ENCODE data around the gene ABHD17C.

Gene ABHD17C

GRCh38 chr15:80694611-80695098 is 455 bp upstream of the ABHD17C start:
- DNase-seq (ENCODE audit: low spot score in 2 of 2) (no peak), ATAC-seq (replicated peaks; ENCODE audit: extremely low read depth, poor library complexity, severe bottlenecking) (peak; percentile 8)
- Mint-ChIP-seq H3K27me3 (no peaks in the 10 kb centered on the region), H3K9me3 (no peaks in the 10 kb centered on the region), H3K4me3 (peak overlapping the region; percentile 83), H3K36me3 (ENCODE audit: insufficient read depth) (peaks cover 4% of the 10 kb centered on the region), H3K4me1 (peaks cover 35% of the 10 kb centered on the region), H3K27ac (ENCODE audit: low read depth) (peak overlapping the region; percentile 44)

- H3K4me3 Mint-ChIP-seq: peak overlapping the region; percentile 90
These were observed 976 bp downstream of the ABHD17C start for GRCh38 chr15:80695911-80696661.

GRCh38 chr15:80697075-80697685 is 2.1 kb downstream of the ABHD17C start:
- DNase-seq (ENCODE audit: low spot score in 2 of 2): no peak
- no peaks in the 10 kb centered on the region for H3K27me3 Mint-ChIP-seq
- ATAC-seq (replicated peaks; ENCODE audit: extremely low read depth, poor library complexity, severe bottlenecking): no peak
- no peak overlapping the region for H3K27ac Mint-ChIP-seq (ENCODE audit: low read depth)
- peaks cover 5% of the 10 kb centered on the region for H3K36me3 Mint-ChIP-seq (ENCODE audit: insufficient read depth)
- peaks cover 48% of the 10 kb centered on the region for H3K4me1 Mint-ChIP-seq
- H3K4me3 Mint-ChIP-seq: peak overlapping the region; percentile 90
- H3K9me3 Mint-ChIP-seq: no peaks in the 10 kb centered on the region

More at GRCh38 chr15:80695911-80696661, 976 bp downstream of the ABHD17C start:
- peak overlapping the region; percentile 85 for H3K27ac Mint-ChIP-seq (ENCODE audit: low read depth)
- DNase-seq (ENCODE audit: low spot score in 2 of 2) (peak in 1 of 2 donors; percentile 15), ATAC-seq (replicated peaks; ENCODE audit: extremely low read depth, poor library complexity, severe bottlenecking) (peak; percentile 35)
- H3K27me3 Mint-ChIP-seq: no peaks in the 10 kb centered on the region
- peaks cover 43% of the 10 kb centered on the region for H3K4me1 Mint-ChIP-seq
- no peaks in the 10 kb centered on the region for H3K9me3 Mint-ChIP-seq
- H3K36me3 Mint-ChIP-seq (ENCODE audit: insufficient read depth): peaks cover 5% of the 10 kb centered on the region

- Mint-ChIP-seq H3K36me3 (ENCODE audit: insufficient read depth) (peaks cover 5% of the 10 kb centered on the region), H3K27me3 (no peaks in the 10 kb centered on the region), H3K4me3 (no peak overlapping the region), H3K27ac (ENCODE audit: low read depth) (no peak overlapping the region), H3K9me3 (no peaks in the 10 kb centered on the region), H3K4me1 (peaks cover 53% of the 10 kb centered on the region)
- ATAC-seq (replicated peaks; ENCODE audit: extremely low read depth, poor library complexity, severe bottlenecking) (no peak), DNase-seq (ENCODE audit: low spot score in 2 of 2) (no peak)
These were observed 3.6 kb downstream of the ABHD17C start for GRCh38 chr15:80698676-80699075.

DNA sequence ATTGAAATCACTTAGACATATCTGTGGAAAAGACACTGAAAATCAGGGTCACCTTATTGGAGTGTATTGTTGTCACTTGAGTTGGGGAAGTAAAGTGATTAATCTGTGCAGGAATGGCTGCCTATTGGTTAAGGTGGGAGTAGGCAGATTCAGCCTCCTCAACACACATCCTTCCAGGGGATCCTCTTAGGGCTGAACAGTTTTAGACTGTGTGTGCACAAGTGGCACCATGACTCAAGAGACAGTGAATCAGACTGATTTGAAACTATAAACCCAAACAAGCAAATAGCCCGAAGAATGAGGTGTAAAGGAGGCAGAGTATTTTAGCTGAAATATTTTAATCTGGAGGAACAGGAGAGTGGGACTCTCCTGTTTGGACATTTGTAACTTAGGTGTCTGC is 4.9 kb downstream of the ABHD17C start:
- Mint-ChIP-seq H3K9me3 (no peaks in the 10 kb centered on the region), H3K27ac (ENCODE audit: low read depth) (no peak overlapping the region), H3K27me3 (no peaks in the 10 kb centered on the region), H3K36me3 (ENCODE audit: insufficient read depth) (peaks cover 5% of the 10 kb centered on the region), H3K4me1 (peaks cover 52% of the 10 kb centered on the region), H3K4me3 (no peak overlapping the region)
- DNase-seq (ENCODE audit: low spot score in 2 of 2): no peak
- no peak for ATAC-seq (replicated peaks; ENCODE audit: extremely low read depth, poor library complexity, severe bottlenecking)

DNA sequence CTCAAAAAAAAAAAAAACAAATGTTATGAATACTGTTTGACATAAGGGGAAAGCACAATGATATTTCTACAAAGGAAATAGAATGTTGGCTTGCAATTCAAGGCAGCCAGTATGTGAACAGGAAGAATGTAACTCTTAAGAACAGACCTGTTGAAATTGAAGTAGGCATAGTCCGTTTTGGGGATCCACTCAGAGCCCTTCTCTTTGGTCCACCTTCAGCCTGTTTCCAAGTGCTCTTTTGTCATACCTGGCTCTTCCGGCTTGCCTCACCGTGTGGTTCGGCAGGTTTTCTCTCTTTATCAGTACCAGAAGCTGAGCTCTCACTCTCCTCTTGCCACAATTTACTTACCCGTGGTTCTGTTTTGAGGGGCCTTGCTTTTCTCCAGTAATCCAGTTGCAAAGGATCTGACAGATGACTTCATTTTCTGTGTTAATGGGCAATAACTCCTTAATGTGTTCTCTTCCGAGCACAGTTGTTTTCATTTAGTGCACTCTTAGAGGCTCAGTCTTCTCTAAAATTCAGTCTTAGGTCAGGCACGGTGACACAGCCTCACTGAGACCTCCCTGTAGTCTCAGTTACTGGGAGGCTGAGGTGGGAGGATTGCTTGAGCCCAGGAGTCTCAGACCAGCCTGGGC is 6.7 kb downstream of the ABHD17C start:
- DNase-seq (ENCODE audit: low spot score in 2 of 2): no peak
- peaks cover 44% of the 10 kb centered on the region for H3K4me1 Mint-ChIP-seq
- no peak overlapping the region for H3K4me3 Mint-ChIP-seq
- H3K27ac Mint-ChIP-seq (ENCODE audit: low read depth): no peak overlapping the region
- no peaks in the 10 kb centered on the region for H3K27me3 Mint-ChIP-seq
- H3K36me3 Mint-ChIP-seq (ENCODE audit: insufficient read depth): peaks cover 3% of the 10 kb centered on the region
- H3K9me3 Mint-ChIP-seq: no peaks in the 10 kb centered on the region
- ATAC-seq (replicated peaks; ENCODE audit: extremely low read depth, poor library complexity, severe bottlenecking): no peak

DNA sequence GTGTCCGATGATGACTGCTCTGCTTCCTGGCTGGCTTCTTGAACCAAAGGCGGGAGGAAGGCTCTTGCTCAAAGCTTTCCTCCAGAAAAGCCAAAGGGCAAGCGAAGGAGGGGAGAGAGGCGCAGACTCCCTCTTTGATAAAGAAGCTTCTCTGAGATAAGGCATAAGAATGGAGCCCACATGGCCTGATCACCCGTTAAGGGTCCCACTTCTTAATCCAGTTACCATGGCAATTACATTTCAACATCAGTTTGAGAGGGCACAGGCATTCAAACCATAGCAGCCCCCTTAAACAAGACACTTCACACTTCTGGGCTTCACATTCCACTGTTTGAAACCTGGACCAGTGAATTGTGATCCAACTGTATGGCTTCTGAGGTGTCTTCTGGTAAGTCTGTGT is 8.0 kb downstream of the ABHD17C start:
- DNase-seq (ENCODE audit: low spot score in 2 of 2) (no peak), ATAC-seq (replicated peaks; ENCODE audit: extremely low read depth, poor library complexity, severe bottlenecking) (no peak)
- H3K27me3 Mint-ChIP-seq: no peaks in the 10 kb centered on the region
- no peaks in the 10 kb centered on the region for H3K9me3 Mint-ChIP-seq
- no peak overlapping the region for H3K27ac Mint-ChIP-seq (ENCODE audit: low read depth)
- H3K4me1 Mint-ChIP-seq: peaks cover 37% of the 10 kb centered on the region
- no peak overlapping the region for H3K4me3 Mint-ChIP-seq
- peaks cover 3% of the 10 kb centered on the region for H3K36me3 Mint-ChIP-seq (ENCODE audit: insufficient read depth)

DNA sequence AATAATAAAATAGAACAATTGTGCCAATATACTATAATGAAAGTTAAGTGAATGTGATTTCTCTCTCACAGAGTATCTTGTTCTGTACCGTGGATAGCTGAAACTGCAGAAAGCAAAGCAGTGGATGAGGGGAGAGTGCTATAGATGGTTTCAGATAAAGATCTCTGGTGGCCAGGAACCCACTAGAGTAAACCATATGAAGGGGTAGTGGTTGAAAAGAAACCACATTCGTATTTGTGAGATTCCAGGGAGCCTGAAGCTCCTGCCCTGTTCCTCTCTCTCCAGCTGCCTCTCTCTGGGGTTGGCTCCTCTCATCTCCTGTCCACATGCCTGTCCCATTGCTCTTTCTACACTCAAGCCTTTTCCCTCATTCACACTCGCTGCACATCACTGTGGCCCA is 8.9 kb downstream of the ABHD17C start:
- H3K4me3 Mint-ChIP-seq: no peak overlapping the region
- no peaks in the 10 kb centered on the region for H3K9me3 Mint-ChIP-seq
- DNase-seq (ENCODE audit: low spot score in 2 of 2) (no peak), ATAC-seq (replicated peaks; ENCODE audit: extremely low read depth, poor library complexity, severe bottlenecking) (no peak)
- peaks cover 31% of the 10 kb centered on the region for H3K4me1 Mint-ChIP-seq
- H3K27ac Mint-ChIP-seq (ENCODE audit: low read depth): no peak overlapping the region
- H3K36me3 Mint-ChIP-seq (ENCODE audit: insufficient read depth): peaks cover 3% of the 10 kb centered on the region
- no peaks in the 10 kb centered on the region for H3K27me3 Mint-ChIP-seq

- Mint-ChIP-seq H3K27ac (ENCODE audit: low read depth) (no peak overlapping the region), H3K4me3 (no peak overlapping the region), H3K9me3 (no peaks in the 10 kb centered on the region), H3K36me3 (ENCODE audit: insufficient read depth) (peaks cover 5% of the 10 kb centered on the region), H3K27me3 (no peaks in the 10 kb centered on the region), H3K4me1 (peaks cover 27% of the 10 kb centered on the region)
- no peak for ATAC-seq (replicated peaks; ENCODE audit: extremely low read depth, poor library complexity, severe bottlenecking)
- no peak for DNase-seq (ENCODE audit: low spot score in 2 of 2)
These were observed 11.1 kb downstream of the ABHD17C start for GRCh38 chr15:80706161-80706560.

- Mint-ChIP-seq H3K36me3 (ENCODE audit: insufficient read depth) (peaks cover 5% of the 10 kb centered on the region), H3K27me3 (no peaks in the 10 kb centered on the region)
These were observed 14.4 kb downstream of the ABHD17C start for GRCh38 chr15:80709542-80709941.

DNA sequence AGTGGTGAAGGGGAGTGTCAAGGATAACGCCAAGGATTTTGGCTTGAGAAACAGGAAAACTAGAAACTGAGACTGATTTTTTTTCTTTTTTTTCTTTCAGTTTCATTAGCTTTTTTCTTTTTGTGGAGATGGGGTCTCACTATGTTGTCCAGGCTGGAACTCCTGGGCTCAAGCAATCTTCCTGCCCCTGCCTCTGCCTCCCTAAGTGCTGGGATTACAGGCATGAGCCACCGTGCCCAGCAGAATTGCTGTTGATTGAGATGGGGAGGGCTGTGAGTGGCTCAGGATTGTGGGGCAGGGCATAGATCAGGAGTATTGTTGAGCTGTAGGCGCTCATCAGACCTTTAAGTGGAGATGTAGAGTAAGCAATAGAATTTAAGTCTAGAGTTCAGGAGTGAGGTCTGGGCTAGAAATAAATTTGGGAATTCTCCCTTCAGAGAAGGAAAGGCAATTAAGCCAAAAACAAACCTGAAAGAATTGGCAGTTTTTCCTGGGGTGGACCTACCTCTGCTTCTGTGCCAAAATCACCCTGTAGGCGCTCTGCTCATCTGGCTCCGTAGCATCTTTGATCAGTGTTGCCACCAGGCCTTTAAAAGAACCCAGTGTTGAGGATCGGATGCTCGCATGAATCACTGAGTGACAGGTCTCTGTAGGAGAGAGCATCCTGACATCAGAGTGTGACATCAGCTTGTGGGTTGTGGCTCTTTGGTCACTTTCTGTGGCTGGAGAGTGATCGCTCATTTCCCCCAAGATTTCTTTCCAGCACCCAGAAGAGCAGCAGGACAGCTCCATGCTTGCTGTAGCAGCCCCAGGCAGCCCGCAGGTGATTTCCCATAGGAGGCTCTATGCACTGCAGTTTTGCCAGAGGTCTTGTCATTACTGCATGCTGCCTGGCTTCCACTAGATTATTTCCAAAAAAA is 15.8 kb downstream of the ABHD17C start:
- peaks cover 16% of the 10 kb centered on the region for H3K4me1 Mint-ChIP-seq
- H3K36me3 Mint-ChIP-seq (ENCODE audit: insufficient read depth): peaks cover 3% of the 10 kb centered on the region
- H3K4me3 Mint-ChIP-seq: no peak overlapping the region
- no peak for DNase-seq (ENCODE audit: low spot score in 2 of 2)
- H3K9me3 Mint-ChIP-seq: no peaks in the 10 kb centered on the region
- H3K27ac Mint-ChIP-seq (ENCODE audit: low read depth): no peak overlapping the region
- no peaks in the 10 kb centered on the region for H3K27me3 Mint-ChIP-seq
- no peak for ATAC-seq (replicated peaks; ENCODE audit: extremely low read depth, poor library complexity, severe bottlenecking)

More at GRCh38 chr15:80709542-80709941, 14.4 kb downstream of the ABHD17C start:
- ATAC-seq (replicated peaks; ENCODE audit: extremely low read depth, poor library complexity, severe bottlenecking) (no peak), DNase-seq (ENCODE audit: low spot score in 2 of 2) (no peak)
- no peak overlapping the region for H3K27ac Mint-ChIP-seq (ENCODE audit: low read depth)
- no peak overlapping the region for H3K4me3 Mint-ChIP-seq
- no peaks in the 10 kb centered on the region for H3K9me3 Mint-ChIP-seq
- H3K4me1 Mint-ChIP-seq: peaks cover 16% of the 10 kb centered on the region

GRCh38 chr15:80711886-80712285 is 16.8 kb downstream of the ABHD17C start:
- ATAC-seq (replicated peaks; ENCODE audit: extremely low read depth, poor library complexity, severe bottlenecking): no peak
- no peak overlapping the region for H3K27ac Mint-ChIP-seq (ENCODE audit: low read depth)

More at GRCh38 chr15:80711886-80712285, 16.8 kb downstream of the ABHD17C start:
- H3K4me1 Mint-ChIP-seq: peaks cover 16% of the 10 kb centered on the region
- no peak for DNase-seq (ENCODE audit: low spot score in 2 of 2)
- H3K27me3 Mint-ChIP-seq: no peaks in the 10 kb centered on the region
- H3K36me3 Mint-ChIP-seq (ENCODE audit: insufficient read depth): peaks cover 3% of the 10 kb centered on the region
- H3K4me3 Mint-ChIP-seq: no peak overlapping the region
- H3K9me3 Mint-ChIP-seq: no peaks in the 10 kb centered on the region

Measured in central memory CD8-positive, alpha-beta T cell (primary cell).